Stimulated activated memory B cell treated with anti-CD40 and anti-IgM and Interleukin-4, amounts not matched to agents 10 μg/mL and 1 μg/mL and 100 μg/mL, for 72 hours (primary cell): ENCODE measurements around the gene FBN1.
A peak's percentile ranks its signal among the peaks of the same experiment; 100 is the strongest.

Source experiments
- ATAC-seq: fragments of 150-1000 bp; cut with Tn5 transposase; 2 replicates; pipeline ENCODE4 v1.10.0; 2021
- H3K27ac Mint-ChIP-seq: one replicate; pipeline ENCODE4 v1.8.0; 2022; ENCODE audit warnings: mild to moderate bottlenecking, mixed read lengths
- H3K27me3 Mint-ChIP-seq: one replicate; pipeline ENCODE4 v1.8.0; 2022; ENCODE audit warnings: mixed read lengths
- H3K36me3 Mint-ChIP-seq: one replicate; pipeline ENCODE4 v1.8.0; 2022; ENCODE audit warnings: mixed read lengths
- H3K4me1 Mint-ChIP-seq: one replicate; pipeline ENCODE4 v1.8.0; 2022; ENCODE audit warnings: mixed read lengths
- H3K4me3 Mint-ChIP-seq: one replicate; pipeline ENCODE4 v1.8.0; 2022; ENCODE audit warnings: mild to moderate bottlenecking, moderate library complexity, mixed read lengths
- H3K9me3 Mint-ChIP-seq: one replicate; pipeline ENCODE4 v1.8.0; 2022; ENCODE audit warnings: mixed read lengths

FBN1 gene

DNA sequence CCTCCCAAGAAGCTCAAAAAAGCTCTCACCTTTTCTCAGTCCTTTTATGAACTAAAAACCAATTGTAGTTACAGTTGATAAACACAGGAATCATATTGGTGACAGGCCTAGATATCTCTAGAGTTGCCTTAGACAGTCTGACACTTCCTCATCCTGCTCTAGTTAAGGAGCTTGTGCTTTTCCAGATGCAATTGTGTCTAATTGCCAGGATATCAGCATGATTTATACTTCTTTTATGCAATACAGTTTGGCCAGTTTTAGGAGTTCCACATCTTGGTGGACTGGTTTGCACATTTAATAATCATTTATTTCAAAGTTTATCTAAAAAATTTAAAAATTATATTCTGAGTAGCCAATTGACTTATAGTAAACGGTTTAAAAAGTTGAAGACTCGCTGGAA, 218.6 kb downstream of the FBN1 start:
- Mint-ChIP-seq H3K27ac (no peak overlapping the region), H3K27me3 (no peaks in the 10 kb centered on the region), H3K4me1 (no peaks in the 10 kb centered on the region), H3K9me3 (no peaks in the 10 kb centered on the region), H3K4me3 (no peak overlapping the region), H3K36me3 (no peaks in the 10 kb centered on the region)
- no peak for ATAC-seq

DNA sequence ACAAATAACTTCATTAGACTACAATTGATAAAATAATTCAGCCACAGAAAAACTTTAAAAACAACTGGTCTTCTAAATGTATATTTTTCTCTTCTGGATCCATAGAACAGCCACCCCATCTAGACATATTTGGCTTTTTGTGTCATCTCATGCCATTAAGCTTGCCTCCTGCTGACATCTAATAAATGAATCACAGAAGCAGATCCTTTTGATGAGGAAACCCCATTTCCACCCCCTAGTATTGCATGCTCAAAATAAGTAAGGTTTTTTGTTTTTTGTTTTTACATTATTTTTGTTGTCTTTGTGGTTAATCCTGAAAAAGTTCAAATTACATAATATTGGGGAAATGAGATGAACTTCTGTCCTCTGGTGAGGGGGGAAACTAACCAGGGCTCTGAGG, 219.5 kb downstream of the FBN1 start:
- no peaks in the 10 kb centered on the region for H3K36me3 Mint-ChIP-seq
- no peaks in the 10 kb centered on the region for H3K4me1 Mint-ChIP-seq
- no peaks in the 10 kb centered on the region for H3K27me3 Mint-ChIP-seq
- H3K9me3 Mint-ChIP-seq = no peaks in the 10 kb centered on the region
- H3K27ac Mint-ChIP-seq = no peak overlapping the region
- no peak overlapping the region for H3K4me3 Mint-ChIP-seq
- ATAC-seq = no peak

DNA sequence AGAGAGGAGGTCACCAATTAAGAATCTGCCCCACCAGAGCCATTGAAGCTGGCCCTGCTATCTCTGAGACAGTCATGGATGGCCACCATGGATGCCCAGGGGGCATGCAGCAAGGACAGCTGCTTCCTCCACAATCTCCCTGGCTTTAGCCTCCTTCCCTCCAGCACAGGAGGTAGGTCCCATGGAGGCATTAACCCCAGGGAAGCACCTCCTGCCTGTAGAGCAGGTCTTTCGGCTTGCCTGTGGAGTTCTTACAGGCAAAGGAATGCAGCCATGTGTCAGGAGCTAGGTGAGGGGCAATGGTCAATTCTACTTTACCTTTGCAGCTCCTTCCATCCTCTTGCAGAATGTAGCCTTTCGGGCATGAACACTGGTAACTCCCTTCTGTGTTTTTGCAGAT, 220.5 kb downstream of the FBN1 start:
- H3K9me3 Mint-ChIP-seq = no peaks in the 10 kb centered on the region
- no peaks in the 10 kb centered on the region for H3K4me1 Mint-ChIP-seq
- H3K27ac Mint-ChIP-seq = no peak overlapping the region

DNA sequence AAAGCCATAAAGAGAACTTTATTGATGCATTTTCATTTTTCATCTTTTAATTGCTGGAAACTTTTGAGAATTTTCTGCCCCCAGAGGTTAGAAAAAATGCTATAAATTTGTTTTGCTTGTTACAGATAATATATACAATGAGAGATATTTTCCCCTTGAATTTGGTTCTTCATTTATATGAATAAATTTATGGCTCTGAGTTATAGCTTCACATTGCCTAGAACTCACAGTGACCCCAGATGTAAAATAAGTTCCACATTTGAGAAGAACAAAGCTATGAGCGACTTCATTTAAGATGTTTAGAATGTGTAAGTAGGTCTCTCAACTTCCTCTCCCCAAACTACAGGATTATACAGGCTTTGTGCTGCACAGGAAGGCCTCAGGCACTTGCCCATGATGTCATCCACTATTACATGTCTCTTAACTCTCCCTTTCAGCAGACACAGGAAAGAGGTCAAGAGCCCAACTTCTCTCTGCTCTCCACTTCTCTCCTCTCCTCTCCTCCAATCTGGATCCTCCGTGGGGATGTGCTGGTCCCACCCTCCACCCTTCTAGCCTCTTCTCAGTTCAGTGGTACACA, 221.5 kb downstream of the FBN1 start:
- ATAC-seq = no peak
- Mint-ChIP-seq H3K27ac (no peak overlapping the region), H3K27me3 (no peaks in the 10 kb centered on the region), H3K9me3 (no peaks in the 10 kb centered on the region), H3K4me3 (no peak overlapping the region), H3K4me1 (no peaks in the 10 kb centered on the region), H3K36me3 (no peaks in the 10 kb centered on the region)

More for the DNA sequence above, 220.5 kb downstream of the FBN1 start:
- ATAC-seq = no peak
- H3K36me3 Mint-ChIP-seq = no peaks in the 10 kb centered on the region
- no peak overlapping the region for H3K4me3 Mint-ChIP-seq
- no peaks in the 10 kb centered on the region for H3K27me3 Mint-ChIP-seq

DNA sequence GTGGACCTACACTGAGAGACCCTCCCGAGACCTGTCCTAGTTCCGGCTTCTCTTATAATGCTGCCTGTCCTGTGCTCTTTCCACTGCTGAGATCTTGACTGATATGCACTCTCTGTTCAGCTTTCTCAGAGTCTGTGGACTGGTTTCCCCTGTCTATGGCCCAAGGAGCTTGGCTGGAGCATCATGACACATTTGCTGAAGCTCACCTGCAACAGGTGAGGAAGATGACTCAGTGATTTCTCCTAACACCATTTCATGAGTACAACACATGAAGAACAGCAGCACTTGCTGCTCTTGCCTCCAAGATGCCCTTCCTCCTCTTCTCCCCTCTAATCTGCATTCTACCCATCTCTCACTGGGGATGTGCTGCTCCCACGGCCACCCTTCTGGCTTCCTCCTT, 222.2 kb downstream of the FBN1 start:
- no peaks in the 10 kb centered on the region for H3K36me3 Mint-ChIP-seq
- H3K27me3 Mint-ChIP-seq = peaks cover 2% of the 10 kb centered on the region
- peak; percentile 9 for ATAC-seq
- no peak overlapping the region for H3K27ac Mint-ChIP-seq
- no peak overlapping the region for H3K4me3 Mint-ChIP-seq
- no peaks in the 10 kb centered on the region for H3K9me3 Mint-ChIP-seq
- H3K4me1 Mint-ChIP-seq = no peaks in the 10 kb centered on the region

DNA sequence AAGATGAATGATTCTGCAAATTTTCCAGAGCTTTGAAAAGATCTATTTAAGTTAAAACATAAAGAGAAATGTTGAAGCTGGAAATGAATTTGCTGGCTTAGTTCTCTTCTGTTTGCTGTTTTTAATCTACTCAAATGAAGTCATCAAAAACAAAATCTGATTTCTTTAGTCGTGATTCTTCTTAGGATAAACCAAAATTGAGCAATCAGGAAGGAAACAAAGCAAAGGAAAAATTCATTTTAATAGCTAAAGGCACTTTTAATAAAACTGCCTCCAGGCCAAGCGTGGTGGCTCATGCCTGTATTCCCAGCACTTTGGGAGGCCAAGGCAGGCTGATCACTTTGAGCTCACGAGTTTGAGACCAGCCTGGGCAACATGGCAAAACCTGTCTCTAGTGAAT, 223.1 kb downstream of the FBN1 start:
- ATAC-seq = no peak
- Mint-ChIP-seq H3K36me3 (no peaks in the 10 kb centered on the region), H3K4me1 (no peaks in the 10 kb centered on the region), H3K27me3 (peaks cover 11% of the 10 kb centered on the region), H3K4me3 (no peak overlapping the region), H3K27ac (no peak overlapping the region), H3K9me3 (no peaks in the 10 kb centered on the region)

DNA sequence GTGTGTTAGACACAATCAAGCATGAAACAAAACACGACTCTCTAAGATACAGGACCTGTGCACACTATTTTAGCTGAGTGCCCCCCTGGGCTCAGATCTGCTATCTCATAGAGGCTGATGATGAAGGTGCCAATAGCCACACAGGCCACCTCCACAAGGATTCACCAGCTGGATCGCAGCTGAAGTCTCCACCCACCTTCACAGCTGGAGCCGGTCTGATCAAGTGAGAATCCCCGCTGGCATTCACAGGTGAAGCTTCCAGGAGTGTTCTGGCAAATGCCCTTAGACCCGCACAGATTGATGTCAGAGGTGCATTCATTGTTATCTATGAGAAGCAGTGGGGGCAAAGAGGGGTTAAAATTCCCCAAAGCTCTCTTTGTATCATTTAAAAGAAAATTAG, 224.1 kb downstream of the FBN1 start:
- Mint-ChIP-seq H3K4me1 (no peaks in the 10 kb centered on the region), H3K9me3 (no peaks in the 10 kb centered on the region), H3K27me3 (peaks cover 12% of the 10 kb centered on the region), H3K36me3 (no peaks in the 10 kb centered on the region), H3K27ac (no peak overlapping the region), H3K4me3 (no peak overlapping the region)
- ATAC-seq = no peak

DNA sequence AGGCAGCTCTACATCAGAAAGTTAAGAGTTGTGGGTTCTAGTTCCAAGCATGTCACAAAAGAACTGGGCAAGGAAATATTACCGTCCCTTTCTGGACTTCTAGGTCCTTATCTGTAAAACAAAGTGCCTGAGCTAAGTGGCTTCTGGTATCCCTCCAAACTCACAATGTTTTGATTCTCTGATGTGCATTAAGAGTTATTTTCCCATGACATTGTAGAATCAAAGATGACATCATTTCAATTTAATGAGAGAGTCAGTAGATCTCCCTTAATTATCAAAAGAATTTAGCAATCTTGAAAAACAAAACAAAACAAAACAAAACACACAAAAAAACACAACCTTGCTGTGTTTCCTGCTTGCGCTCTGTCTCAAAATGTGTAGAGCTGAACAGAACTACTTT, 225.6 kb downstream of the FBN1 start:
- Mint-ChIP-seq H3K27ac (no peak overlapping the region), H3K9me3 (no peaks in the 10 kb centered on the region), H3K27me3 (peaks cover 19% of the 10 kb centered on the region), H3K4me1 (no peaks in the 10 kb centered on the region), H3K4me3 (no peak overlapping the region), H3K36me3 (no peaks in the 10 kb centered on the region)
- no peak for ATAC-seq

DNA sequence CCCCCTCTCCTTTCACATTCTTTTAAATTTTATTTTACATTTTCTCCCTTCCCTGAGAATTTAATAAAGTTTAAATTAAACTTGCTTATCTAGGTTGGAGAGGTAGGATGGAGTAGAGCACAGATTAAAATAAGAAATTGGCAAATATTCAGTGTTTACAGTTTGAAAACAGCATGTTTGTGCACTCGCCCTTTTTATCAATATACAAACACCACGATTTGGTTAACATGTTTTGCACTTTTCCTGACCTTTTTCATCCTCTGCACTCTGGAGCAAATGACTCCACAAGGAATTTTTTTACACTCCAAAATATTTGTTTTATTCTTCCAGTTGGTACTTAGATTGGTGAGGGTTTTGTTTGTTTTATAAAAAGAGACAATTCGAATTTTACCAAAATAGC, 227.2 kb downstream of the FBN1 start:
- Mint-ChIP-seq H3K4me3 (no peak overlapping the region), H3K27ac (no peak overlapping the region), H3K9me3 (no peaks in the 10 kb centered on the region), H3K4me1 (no peaks in the 10 kb centered on the region), H3K36me3 (no peaks in the 10 kb centered on the region), H3K27me3 (peaks cover 22% of the 10 kb centered on the region)
- ATAC-seq = no peak

DNA sequence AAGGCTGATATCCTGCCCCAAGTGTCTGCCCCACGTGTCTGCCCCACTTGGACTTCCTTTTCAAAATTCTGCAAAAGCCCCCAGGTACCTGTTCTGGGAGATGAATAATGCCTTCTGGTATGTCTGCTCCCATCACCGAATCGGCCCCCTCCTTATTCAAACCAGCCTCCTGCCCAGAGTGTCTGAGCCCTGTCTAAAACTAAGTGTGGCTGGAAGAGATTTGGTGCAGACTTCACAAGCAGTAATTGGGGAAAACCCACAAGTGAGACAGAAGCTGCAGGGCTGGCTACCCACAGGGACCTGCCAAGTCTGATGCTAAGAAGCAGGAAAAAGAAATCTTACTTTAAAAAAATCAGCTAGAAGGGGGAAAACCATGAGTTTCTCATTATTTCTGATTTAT, 229.2 kb downstream of the FBN1 start:
- Mint-ChIP-seq H3K36me3 (no peaks in the 10 kb centered on the region), H3K9me3 (no peaks in the 10 kb centered on the region), H3K4me1 (no peaks in the 10 kb centered on the region), H3K4me3 (no peak overlapping the region), H3K27ac (no peak overlapping the region), H3K27me3 (peaks cover 22% of the 10 kb centered on the region)
- ATAC-seq = no peak

DNA sequence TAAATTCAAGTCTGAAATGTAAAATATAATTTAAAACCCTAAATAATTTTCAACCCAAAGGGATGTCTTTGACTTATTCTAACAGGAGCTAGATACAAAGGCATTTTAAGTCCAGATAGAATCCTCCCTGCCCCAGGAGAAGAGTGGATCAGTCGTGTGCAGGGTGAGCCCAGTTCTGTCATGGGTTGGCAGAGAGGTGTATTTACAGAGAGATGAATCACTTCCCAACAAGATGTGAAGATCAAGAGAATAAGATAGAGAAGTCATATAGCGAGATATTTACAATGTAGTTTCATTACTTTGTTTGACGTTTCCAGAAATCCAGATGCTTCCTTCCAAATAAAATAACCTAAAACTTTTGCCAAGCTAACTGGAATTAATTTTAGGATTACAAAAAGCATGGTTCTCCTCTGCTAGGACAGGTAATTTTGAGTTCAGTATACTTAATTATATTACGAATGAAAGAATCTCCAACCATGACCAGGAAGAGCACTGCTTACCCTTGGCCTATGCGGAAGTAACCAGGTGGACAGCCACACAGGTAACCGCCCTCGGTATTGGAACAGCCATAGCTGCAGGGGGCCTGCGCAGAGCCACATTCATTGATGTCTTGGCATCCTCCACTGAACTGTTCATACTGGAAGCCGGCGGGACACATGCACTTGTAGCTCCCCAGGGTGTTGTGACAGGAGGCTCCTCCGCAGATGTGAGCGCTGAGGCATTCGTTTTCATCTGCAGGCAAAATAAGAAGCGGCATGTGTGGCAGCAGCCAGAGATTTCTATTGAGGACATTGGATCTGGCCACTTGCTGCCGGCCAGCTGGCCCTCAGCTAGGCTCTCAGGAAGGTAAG, 230.2 kb downstream of the FBN1 start:
- Mint-ChIP-seq H3K4me3 (no peak overlapping the region), H3K9me3 (no peaks in the 10 kb centered on the region), H3K27ac (no peak overlapping the region), H3K36me3 (no peaks in the 10 kb centered on the region), H3K4me1 (no peaks in the 10 kb centered on the region), H3K27me3 (peaks cover 22% of the 10 kb centered on the region)
- ATAC-seq = peak; percentile 25

DNA sequence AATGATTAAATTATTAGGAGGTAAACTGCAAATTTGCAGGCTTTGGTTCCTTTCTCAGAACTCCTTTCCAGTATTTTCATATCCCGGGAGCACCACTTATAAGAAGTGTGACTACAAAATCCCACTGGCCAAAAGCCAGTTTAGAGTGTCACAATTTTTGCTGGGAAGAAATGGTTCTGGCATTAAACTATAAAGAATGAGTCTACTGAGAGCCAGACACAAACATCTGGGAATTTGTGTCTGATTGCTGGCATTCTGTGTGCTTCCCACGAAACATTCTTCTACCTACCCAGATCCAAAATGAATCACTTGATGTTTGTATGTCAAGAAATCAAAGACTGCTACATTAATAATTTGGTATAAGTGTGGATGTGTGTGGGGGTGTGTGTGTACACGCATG, 231.5 kb downstream of the FBN1 start:
- Mint-ChIP-seq H3K4me3 (no peak overlapping the region), H3K4me1 (no peaks in the 10 kb centered on the region), H3K27ac (no peak overlapping the region), H3K9me3 (no peaks in the 10 kb centered on the region), H3K36me3 (no peaks in the 10 kb centered on the region), H3K27me3 (peaks cover 22% of the 10 kb centered on the region)
- no peak for ATAC-seq

DNA sequence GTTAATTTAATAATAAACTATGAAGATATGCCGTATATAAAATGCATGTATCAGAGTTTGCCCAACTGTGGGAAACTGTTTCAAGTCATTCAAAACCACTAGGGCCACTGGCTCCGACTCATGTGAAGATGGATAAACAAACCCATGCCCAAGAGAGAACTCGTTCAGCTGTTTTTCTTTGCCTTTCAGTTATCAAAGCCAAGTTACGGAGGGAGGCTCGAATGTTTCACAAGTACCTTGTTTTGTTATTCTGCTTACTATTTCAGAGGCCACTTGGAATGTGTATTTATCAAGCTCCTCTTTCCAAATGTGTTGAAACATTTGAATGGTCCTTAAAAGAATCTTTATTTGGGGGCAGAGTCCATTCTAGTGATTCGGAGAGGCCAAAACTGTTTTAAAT, 232.2 kb downstream of the FBN1 start:
- Mint-ChIP-seq H3K36me3 (no peaks in the 10 kb centered on the region), H3K27ac (no peak overlapping the region), H3K4me1 (no peaks in the 10 kb centered on the region), H3K9me3 (no peaks in the 10 kb centered on the region), H3K4me3 (no peak overlapping the region), H3K27me3 (peaks cover 20% of the 10 kb centered on the region)
- ATAC-seq = no peak

DNA sequence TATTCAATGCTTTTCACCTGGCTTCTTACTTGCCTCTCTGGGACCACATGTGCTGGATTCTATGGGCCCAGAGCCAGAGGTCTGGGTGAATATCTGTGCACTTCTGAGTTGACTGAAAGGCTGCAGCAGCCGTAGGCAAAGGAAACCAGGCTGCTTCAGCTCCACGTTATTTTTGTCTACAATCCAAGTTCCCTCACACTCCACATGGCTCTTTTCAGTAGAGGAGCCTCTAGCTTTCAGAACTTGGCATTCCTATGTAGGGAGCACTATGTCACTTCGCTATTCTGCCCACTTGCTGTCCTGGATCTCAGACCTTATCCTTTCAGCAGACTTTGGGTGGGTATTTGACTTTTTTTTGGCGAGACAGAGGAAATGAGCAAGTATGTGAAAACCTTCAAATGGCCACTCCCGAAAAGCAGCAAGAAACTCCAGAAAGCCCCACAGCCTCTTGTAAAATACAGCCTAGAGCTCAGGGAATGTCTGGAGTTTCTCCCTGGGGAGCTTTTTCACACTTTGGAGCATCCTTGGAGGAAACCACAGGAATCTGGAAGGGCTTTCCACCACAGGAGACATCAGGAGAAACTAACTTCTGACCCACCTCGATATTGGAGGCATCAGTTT, 233.4 kb downstream of the FBN1 start:
- H3K9me3 Mint-ChIP-seq = no peaks in the 10 kb centered on the region
- H3K4me1 Mint-ChIP-seq = no peaks in the 10 kb centered on the region
- ATAC-seq = no peak
- H3K27me3 Mint-ChIP-seq = peaks cover 10% of the 10 kb centered on the region
- no peaks in the 10 kb centered on the region for H3K36me3 Mint-ChIP-seq
- no peak overlapping the region for H3K4me3 Mint-ChIP-seq
- no peak overlapping the region for H3K27ac Mint-ChIP-seq

DNA sequence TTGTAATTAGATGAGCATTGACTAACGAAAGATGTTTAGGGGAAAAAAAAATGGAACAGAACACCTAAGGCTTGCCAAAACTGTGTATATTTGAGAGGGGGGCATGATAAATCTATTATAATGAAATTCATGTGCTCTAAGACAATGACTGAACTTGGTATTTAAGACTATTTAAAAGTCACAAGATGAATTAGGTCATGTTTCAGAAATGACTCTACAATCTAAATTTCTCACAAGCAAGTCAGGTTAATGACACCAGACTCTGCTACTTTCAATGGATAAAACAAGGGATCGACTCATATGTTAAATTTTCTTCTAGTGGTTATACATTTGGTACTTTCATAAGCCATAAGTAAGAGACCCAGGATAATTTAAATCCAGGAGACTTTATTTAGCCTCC, 235.9 kb downstream of the FBN1 start:
- peaks cover under 1% of the 10 kb centered on the region for H3K27me3 Mint-ChIP-seq
- H3K27ac Mint-ChIP-seq = no peak overlapping the region
- H3K4me1 Mint-ChIP-seq = no peaks in the 10 kb centered on the region

DNA sequence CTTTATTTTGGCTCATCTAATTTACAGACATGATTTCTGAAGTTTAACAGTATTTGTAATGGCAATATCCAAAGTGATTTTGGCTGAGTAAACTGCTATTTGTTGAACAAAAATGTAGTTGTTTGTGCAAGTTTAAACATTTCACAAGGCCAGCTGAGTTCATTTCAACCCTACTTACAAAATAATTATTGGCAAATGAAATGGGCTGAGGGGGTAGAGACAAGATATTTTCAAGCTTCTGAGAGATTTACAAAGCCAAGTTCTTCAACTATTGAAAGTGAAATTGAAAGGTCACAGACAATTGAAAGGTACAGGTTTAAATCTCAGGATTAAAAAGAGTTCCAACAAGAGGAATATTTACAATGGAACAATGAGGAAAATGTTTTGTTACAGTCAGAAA, 237.2 kb downstream of the FBN1 start:
- no peak for ATAC-seq
- no peaks in the 10 kb centered on the region for H3K4me1 Mint-ChIP-seq
- H3K27ac Mint-ChIP-seq = no peak overlapping the region
- no peaks in the 10 kb centered on the region for H3K27me3 Mint-ChIP-seq
- H3K4me3 Mint-ChIP-seq = no peak overlapping the region
- H3K36me3 Mint-ChIP-seq = no peaks in the 10 kb centered on the region
- H3K9me3 Mint-ChIP-seq = no peaks in the 10 kb centered on the region

More for the DNA sequence above, 235.9 kb downstream of the FBN1 start:
- Mint-ChIP-seq H3K36me3 (no peaks in the 10 kb centered on the region), H3K9me3 (no peaks in the 10 kb centered on the region), H3K4me3 (no peak overlapping the region)
- no peak for ATAC-seq
